Measurements from ENCODE around the gene SHANK3. TPM values are rescaled to one million over a fixed set of nuclear protein-coding genes. Genes with fewer than 3 reads are reported as not detected.

SHANK3 gene
- total and polyA plus RNA-seq, 2 of the 4 experiments (the other 2 are of a cell fraction): 0.18 to 1.5 TPM

DNA sequence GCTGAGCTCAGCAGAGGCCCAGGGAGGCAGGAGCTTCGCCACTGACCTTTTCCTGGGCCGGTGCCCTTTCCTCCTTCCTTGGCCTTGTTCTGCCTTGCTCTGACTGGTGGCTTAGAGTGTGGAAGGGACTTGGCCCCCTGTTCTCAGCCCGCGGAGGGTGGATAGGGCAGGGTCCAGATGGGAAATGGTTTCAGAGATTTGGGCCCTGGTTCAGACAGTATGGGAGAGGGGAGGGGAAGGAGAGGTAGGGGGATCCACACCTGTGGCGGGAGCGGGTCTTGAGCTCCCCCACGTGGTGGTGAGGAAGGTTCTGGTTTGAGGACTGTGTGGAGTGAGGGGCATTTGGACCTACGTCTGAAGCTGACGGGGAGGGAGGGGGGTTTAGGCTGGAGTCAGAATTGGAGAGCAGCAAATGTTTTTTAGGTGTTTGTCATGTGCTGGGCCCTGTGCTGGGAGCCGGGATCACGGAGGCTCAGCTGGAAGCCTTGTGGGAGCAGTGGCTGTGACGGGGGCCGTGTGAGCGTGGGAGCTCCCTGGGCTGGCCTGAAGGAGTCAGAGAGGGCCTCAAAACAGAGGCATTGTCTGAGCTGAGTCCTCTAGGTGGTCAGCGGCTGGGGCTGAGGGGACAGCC lies 27.2 kb downstream of the SHANK3 start:
- H2BK20ac ChIP-seq (ENCODE audit: low read depth, low read length): no peak overlapping the region
- H3K9me1 ChIP-seq (ENCODE audit: insufficient read depth, low read length): peaks cover 4% of the 10 kb centered on the region; the same call in 1 of the 2 replicates
- no peak overlapping the region for H3K4me3 ChIP-seq (ENCODE audit: insufficient read depth, low read depth, low read length)
- no peak overlapping the region for H4K91ac ChIP-seq (ENCODE audit: insufficient read depth, low read depth, low read length)
- intact Hi-C loops (cut with micrococcal nuclease) (no loop called here), dilution Hi-C loops (cut with HindIII; ENCODE audit: low sequenced_read_pairs, unreplicated experiment) (no loop called here), in situ Hi-C loops (cut with MboI; ENCODE audit: low sequenced_read_pairs) (no loop called here)
- H2BK5ac ChIP-seq (ENCODE audit: low read depth, low read length, poor library complexity, severe bottlenecking): no peak overlapping the region
- BruUV-seq (replicated peaks): no TSS peak
- H3K27ac ChIP-seq (ENCODE audit: insufficient read depth, low read length): no peak overlapping the region
- H2AK9ac ChIP-seq (replicated peaks; ENCODE audit: low read depth, low read length, poor library complexity): no peak overlapping the region
- peaks cover 8% of the 10 kb centered on the region for H3K27me3 ChIP-seq (ENCODE audit: control insufficient read depth, insufficient read depth, low read length)
- DNase-seq: no peak
- no peak overlapping the region for H3K14ac ChIP-seq (replicated peaks; ENCODE audit: low read depth, low read length)
- H3K18ac ChIP-seq (ENCODE audit: low read depth, low read length): no peak overlapping the region
- no peak overlapping the region for H2BK120ac ChIP-seq (ENCODE audit: low read depth, low read length)
- ATAC-seq (ENCODE audit: low read depth): no peak
- H3K79me1 ChIP-seq (ENCODE audit: low read depth in 1 of 2, low read length in 2 of 2): peaks cover 7 to 17% of the 10 kb centered on the region in 2 experiments; a peak in 3 of 4 replicates
- no peak overlapping the region for H2BK15ac ChIP-seq (ENCODE audit: low read depth, low read length)
- H4K8ac ChIP-seq (ENCODE audit: low read depth in 2 of 2, low read length in 2 of 2): no peak overlapping the region
- WGBS, 2 experiments (ENCODE audit: extremely low coverage in 2 of 2, insufficient read length in 1 of 2): 93% methylated on average over 7 of the region's 15 CpGs; no CpG with 5 or more reads in 1 of the 2 experiments
- H3K4ac ChIP-seq (ENCODE audit: low read depth, low read length): no peak overlapping the region
- no peak overlapping the region for H2AFZ ChIP-seq (replicated peaks; ENCODE audit: low read length, poor library complexity)
- no peak overlapping the region for H3K23ac ChIP-seq (ENCODE audit: low read depth, low read length)
- no peak overlapping the region for H4K5ac ChIP-seq (ENCODE audit: low read depth, low read length)
- no peak overlapping the region for H3K9ac ChIP-seq (ENCODE audit: low read depth, low read length)
- peaks cover 2% of the 10 kb centered on the region; the same call in 1 of the 2 replicates for H3K36me3 ChIP-seq (ENCODE audit: control insufficient read depth, insufficient read depth, low read length)
- ChIA-PET CTCF (no interaction called here), POLR2A (ENCODE audit: unreplicated experiment) (no interaction called here)
- TF ChIP-seq RAD21 (IDR thresholded peaks at IDR 0.05; ENCODE audit: low read length): no peak
- no peak for TF ChIP-seq CTCF (conservative IDR thresholded peaks at IDR 0.05; ENCODE audit: low read depth, low read length)
- no peak for TF ChIP-seq FOS (IDR thresholded peaks at IDR 0.05; ENCODE audit: low read depth, low read length)
- TF ChIP-seq RCOR1 (IDR thresholded peaks at IDR 0.05; ENCODE audit: insufficient replicate concordance, low read length): no peak
- no peak for TF ChIP-seq MAZ (IDR thresholded peaks at IDR 0.05; ENCODE audit: borderline replicate concordance, low read depth, low read length)
- H4K20me1 ChIP-seq (ENCODE audit: insufficient read depth, low read length): peaks cover 15% of the 10 kb centered on the region
- no peak overlapping the region for H3K56ac ChIP-seq (ENCODE audit: extremely low read depth, insufficient read depth, low read length)
- H3K4me1 ChIP-seq (ENCODE audit: control insufficient read depth, insufficient read depth, low read length): peaks cover 4% of the 10 kb centered on the region
- H2AK5ac ChIP-seq (ENCODE audit: low read depth, low read length): no peak overlapping the region
- H3K4me2 ChIP-seq (ENCODE audit: low read depth, low read length): no peak overlapping the region
- no peaks in the 10 kb centered on the region for H3K9me3 ChIP-seq (ENCODE audit: control insufficient read depth, insufficient read depth, low read length)

Data from IMR-90 (cell line).